ENCODE measurements around the gene KDM1A. TPM values are rescaled to one million over a fixed set of nuclear protein-coding genes. Genes with fewer than 3 reads are reported as not detected.

KDM1A gene
- total RNA-seq, 2 experiments from 2014 or later, result 66.5 to 73.2 TPM

DNA sequence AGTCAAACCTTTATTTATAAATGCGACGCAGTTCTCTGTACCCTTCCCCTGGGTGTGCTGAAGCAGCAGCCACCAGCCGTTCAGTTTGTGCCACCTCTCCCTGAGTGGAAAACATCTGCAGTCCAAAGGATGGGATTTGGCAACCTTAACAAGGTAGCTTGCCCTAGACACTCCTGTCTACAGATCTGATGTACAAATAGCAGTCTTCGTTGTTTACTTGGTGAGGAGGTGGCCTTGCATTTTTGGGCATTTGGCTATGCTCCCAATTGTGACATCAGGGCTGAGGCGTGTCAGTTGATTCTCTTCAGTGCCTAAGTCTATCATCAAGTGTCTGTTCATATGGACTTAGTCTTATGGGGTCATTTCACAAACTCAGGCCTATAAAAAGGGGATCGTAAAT is 59.8 kb downstream of the KDM1A start:
- Mint-ChIP-seq H3K4me3 (no peak overlapping the region), H3K4me1 (no peaks in the 10 kb centered on the region), H3K27ac (no peak overlapping the region), H3K9me3 (ENCODE audit: low read depth) (no peaks in the 10 kb centered on the region), H3K36me3 (ENCODE audit: low read depth) (peaks cover 52% of the 10 kb centered on the region), H3K27me3 (no peaks in the 10 kb centered on the region)
- ATAC-seq, result no peak
- ChIA-PET POLR2A (no interaction called here), CTCF (interaction anchor here (3.1 kb wide), 1 partner anchor 106 kb away, joined by 14 read pairs; no protein-coding TSS in a partner anchor)
- intact Hi-C loops (cut with DNase I, micrococcal nuclease), result no loop called here
- no peak for DNase-seq

GRCh38 chr1:23080885-23081284 is 61.6 kb downstream of the KDM1A start:
- H3K9me3 Mint-ChIP-seq (ENCODE audit: low read depth), result no peaks in the 10 kb centered on the region
- H3K36me3 Mint-ChIP-seq (ENCODE audit: low read depth), result peaks cover 51% of the 10 kb centered on the region
- intact Hi-C loops (cut with DNase I, micrococcal nuclease), result no loop called here
- H3K4me1 Mint-ChIP-seq, result no peaks in the 10 kb centered on the region
- no peak for ATAC-seq
- no peak overlapping the region for H3K27ac Mint-ChIP-seq
- CTCF ChIA-PET, result interaction anchor here (0.6 to 3.1 kb wide), 9 partner anchors 8 to 104 kb away, joined by 3 to 14 read pairs (median 3); no protein-coding TSS in a partner anchor
- H3K27me3 Mint-ChIP-seq, result no peaks in the 10 kb centered on the region
- DNase-seq, result no peak
- no peak overlapping the region for H3K4me3 Mint-ChIP-seq
- POLR2A ChIA-PET, result no interaction called here

GRCh38 chr1:23081376-23081775 is 62.1 kb downstream of the KDM1A start:
- CTCF ChIA-PET, result interaction anchor here (0.8 to 3.1 kb wide), 7 partner anchors 9 to 103 kb away, joined by 3 to 14 read pairs (median 4); no protein-coding TSS in a partner anchor
- no peak overlapping the region for H3K27ac Mint-ChIP-seq

GRCh38 chr1:23083714-23084480 is 64.6 kb downstream of the KDM1A start:
- no peak for ATAC-seq
- intact Hi-C loops (cut with DNase I, micrococcal nuclease), result no loop called here
- ChIA-PET POLR2A (no interaction called here), CTCF (no interaction called here)
- no peaks in the 10 kb centered on the region for H3K9me3 Mint-ChIP-seq (ENCODE audit: low read depth)
- DNase-seq, result no peak
- H3K36me3 Mint-ChIP-seq (ENCODE audit: low read depth), result peaks cover 48% of the 10 kb centered on the region
- no peaks in the 10 kb centered on the region for H3K27me3 Mint-ChIP-seq
- H3K4me1 Mint-ChIP-seq, result no peaks in the 10 kb centered on the region
- H3K27ac Mint-ChIP-seq, result peak overlapping the region; percentile 4
- H3K4me3 Mint-ChIP-seq, result no peak overlapping the region

More at GRCh38 chr1:23081376-23081775, 62.1 kb downstream of the KDM1A start:
- no peak overlapping the region for H3K4me3 Mint-ChIP-seq
- POLR2A ChIA-PET, result no interaction called here
- H3K27me3 Mint-ChIP-seq, result no peaks in the 10 kb centered on the region
- intact Hi-C loops (cut with DNase I, micrococcal nuclease), result no loop called here
- H3K4me1 Mint-ChIP-seq, result no peaks in the 10 kb centered on the region
- no peak for DNase-seq
- peak; percentile 36 for ATAC-seq
- H3K36me3 Mint-ChIP-seq (ENCODE audit: low read depth), result peaks cover 51% of the 10 kb centered on the region
- H3K9me3 Mint-ChIP-seq (ENCODE audit: low read depth), result no peaks in the 10 kb centered on the region

DNA sequence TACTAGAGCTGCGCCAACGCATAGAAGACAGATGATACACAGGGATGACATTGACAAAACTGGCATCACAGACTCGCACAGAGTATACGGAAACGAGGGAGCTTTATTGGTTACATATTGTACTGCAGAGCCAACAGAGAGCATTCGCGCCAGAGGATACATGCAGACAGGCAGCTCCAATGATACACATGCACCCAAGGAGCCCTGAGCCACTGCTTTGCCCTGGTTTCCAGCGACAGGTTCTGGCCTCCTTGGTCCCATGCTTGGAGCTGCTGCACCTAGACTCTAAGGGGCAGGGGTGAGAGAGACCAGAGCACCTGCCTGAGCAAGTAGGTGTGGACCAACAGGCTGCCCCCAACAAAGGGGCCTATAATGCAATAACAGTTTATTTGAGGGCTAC is 65.6 kb downstream of the KDM1A start:
- intact Hi-C loops (cut with DNase I, micrococcal nuclease), result no loop called here
- Mint-ChIP-seq H3K4me1 (no peaks in the 10 kb centered on the region), H3K9me3 (ENCODE audit: low read depth) (no peaks in the 10 kb centered on the region), H3K27me3 (no peaks in the 10 kb centered on the region), H3K27ac (no peak overlapping the region), H3K36me3 (ENCODE audit: low read depth) (peaks cover 40% of the 10 kb centered on the region), H3K4me3 (no peak overlapping the region)
- POLR2A ChIA-PET, result no interaction called here
- ATAC-seq (no peak), DNase-seq (no peak)
- CTCF ChIA-PET, result interaction anchor here (0.6 to 5.2 kb wide), 6 partner anchors 15 to 162 kb away, joined by 3 to 26 read pairs (median 4); no protein-coding TSS in a partner anchor

DNA sequence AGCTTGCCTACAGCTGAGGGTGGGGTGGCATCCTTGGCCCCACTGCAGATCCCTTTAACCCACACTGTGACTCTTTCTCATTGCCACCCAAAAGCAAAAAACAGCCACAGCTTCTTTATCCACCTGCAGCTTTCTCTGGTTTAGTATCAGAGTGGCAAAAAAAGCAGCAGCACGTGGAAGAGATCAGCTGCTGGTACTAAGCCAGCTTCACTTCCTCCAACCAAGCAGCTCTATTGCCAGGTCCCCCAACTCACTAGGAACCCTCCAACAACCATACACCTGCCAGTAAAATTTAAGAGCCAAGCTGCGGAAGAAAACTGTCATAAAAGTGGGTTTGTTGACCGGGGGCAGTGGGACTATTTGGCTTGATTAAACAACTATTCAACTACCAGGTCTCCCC is 66.4 kb downstream of the KDM1A start:
- CTCF ChIA-PET, result interaction anchor here (0.6 to 5.2 kb wide), 5 partner anchors 14 to 161 kb away, joined by 3 to 26 read pairs (median 4); no protein-coding TSS in a partner anchor
- H3K4me3 Mint-ChIP-seq, result no peak overlapping the region
- H3K36me3 Mint-ChIP-seq (ENCODE audit: low read depth), result peaks cover 34% of the 10 kb centered on the region
- ATAC-seq, result no peak
- no peaks in the 10 kb centered on the region for H3K27me3 Mint-ChIP-seq
- intact Hi-C loops (cut with DNase I, micrococcal nuclease), result no loop called here
- no peak overlapping the region for H3K27ac Mint-ChIP-seq
- no peak for DNase-seq
- H3K4me1 Mint-ChIP-seq, result no peaks in the 10 kb centered on the region
- POLR2A ChIA-PET, result no interaction called here
- H3K9me3 Mint-ChIP-seq (ENCODE audit: low read depth), result no peaks in the 10 kb centered on the region

DNA sequence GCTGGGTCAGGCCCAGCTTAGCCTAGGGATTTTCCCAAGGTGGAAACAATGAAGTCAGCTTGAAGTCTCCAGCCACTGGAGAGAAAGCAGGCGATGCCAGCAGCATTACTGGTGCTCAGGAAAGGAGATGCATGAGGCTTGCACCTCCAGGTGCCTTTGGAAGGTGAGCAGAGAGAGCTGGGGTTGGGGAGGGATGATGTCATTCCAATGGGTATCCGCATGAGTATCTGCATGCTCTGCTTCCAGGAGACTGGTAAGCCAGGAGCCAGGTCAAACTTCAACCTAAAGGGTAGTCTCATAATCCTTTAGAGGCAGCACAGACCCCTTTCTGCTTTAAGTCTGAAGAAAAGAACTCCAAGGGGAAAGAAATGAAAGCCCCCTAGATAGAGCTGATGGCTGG is 68.8 kb downstream of the KDM1A start:
- Mint-ChIP-seq H3K4me3 (no peak overlapping the region), H3K27ac (no peak overlapping the region), H3K9me3 (ENCODE audit: low read depth) (no peaks in the 10 kb centered on the region), H3K36me3 (ENCODE audit: low read depth) (peaks cover 17% of the 10 kb centered on the region), H3K4me1 (no peaks in the 10 kb centered on the region), H3K27me3 (no peaks in the 10 kb centered on the region)
- ChIA-PET POLR2A (no interaction called here), CTCF (interaction anchor here (0.6 to 5.2 kb wide), 3 partner anchors 11 to 96 kb away, joined by 3 to 26 read pairs (median 4); no protein-coding TSS in a partner anchor)
- ATAC-seq, result no peak
- no peak for DNase-seq
- intact Hi-C loops (cut with DNase I, micrococcal nuclease), result no loop called here

GRCh38 chr1:23090056-23090455 is 70.8 kb downstream of the KDM1A start:
- intact Hi-C loops (cut with DNase I, micrococcal nuclease), result no loop called here
- Mint-ChIP-seq H3K36me3 (ENCODE audit: low read depth) (peaks cover 19% of the 10 kb centered on the region), H3K4me3 (no peak overlapping the region), H3K4me1 (no peaks in the 10 kb centered on the region), H3K27me3 (no peaks in the 10 kb centered on the region), H3K27ac (no peak overlapping the region), H3K9me3 (ENCODE audit: low read depth) (no peaks in the 10 kb centered on the region)
- POLR2A ChIA-PET, result interaction anchor here (0.5 kb wide), 1 partner anchor 13 kb away, joined by 3 read pairs; no protein-coding TSS in a partner anchor
- DNase-seq (no peak), ATAC-seq (no peak)
- CTCF ChIA-PET, result interaction anchor here (0.6 to 14.4 kb wide), 8 partner anchors 9 to 113 kb away, joined by 3 to 547 read pairs (median 3); no protein-coding TSS in a partner anchor

DNA sequence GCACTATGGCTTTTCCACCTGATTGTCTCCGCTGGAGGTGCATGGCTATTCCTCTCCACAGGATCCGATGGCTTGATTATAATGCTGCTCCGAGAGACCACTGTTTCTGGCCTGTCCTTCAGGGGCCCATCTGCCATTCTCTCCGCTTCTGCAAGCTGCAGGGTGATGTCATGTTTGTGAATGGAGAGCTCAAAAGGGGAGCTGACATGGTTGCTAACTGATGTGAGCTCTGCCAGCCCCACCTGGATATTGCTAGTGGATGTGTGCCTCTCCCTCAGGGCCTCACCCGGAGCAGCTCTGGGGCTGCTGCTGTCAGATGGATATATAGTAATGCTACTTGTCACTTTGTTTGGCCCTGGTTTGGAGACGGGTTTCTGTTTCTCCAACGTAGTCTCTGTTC is 72.3 kb downstream of the KDM1A start:
- ATAC-seq, result no peak
- intact Hi-C loops (cut with DNase I, micrococcal nuclease), result no loop called here
- POLR2A ChIA-PET, result no interaction called here
- Mint-ChIP-seq H3K27me3 (no peaks in the 10 kb centered on the region), H3K27ac (no peak overlapping the region), H3K36me3 (ENCODE audit: low read depth) (peaks cover 22% of the 10 kb centered on the region), H3K4me1 (no peaks in the 10 kb centered on the region), H3K4me3 (no peak overlapping the region), H3K9me3 (ENCODE audit: low read depth) (no peaks in the 10 kb centered on the region)
- CTCF ChIA-PET, result interaction anchor here (1.1 to 14.4 kb wide), 2 partner anchors 19 to 94 kb away, joined by 3 to 547 read pairs; no protein-coding TSS in a partner anchor
- no peak for DNase-seq

GRCh38 chr1:23092447-23092846 is 73.2 kb downstream of the KDM1A start:
- DNase-seq (no peak), ATAC-seq (no peak)
- POLR2A ChIA-PET, result no interaction called here
- H3K36me3 Mint-ChIP-seq (ENCODE audit: low read depth), result peaks cover 16% of the 10 kb centered on the region
- H3K27ac Mint-ChIP-seq, result no peak overlapping the region
- CTCF ChIA-PET, result interaction anchor here (1.1 to 14.4 kb wide), 4 partner anchors 18 to 93 kb away, joined by 3 to 547 read pairs (median 4); no protein-coding TSS in a partner anchor
- H3K4me1 Mint-ChIP-seq, result no peaks in the 10 kb centered on the region
- H3K9me3 Mint-ChIP-seq (ENCODE audit: low read depth), result no peaks in the 10 kb centered on the region
- H3K27me3 Mint-ChIP-seq, result no peaks in the 10 kb centered on the region
- intact Hi-C loops (cut with DNase I, micrococcal nuclease), result no loop called here
- no peak overlapping the region for H3K4me3 Mint-ChIP-seq

DNA sequence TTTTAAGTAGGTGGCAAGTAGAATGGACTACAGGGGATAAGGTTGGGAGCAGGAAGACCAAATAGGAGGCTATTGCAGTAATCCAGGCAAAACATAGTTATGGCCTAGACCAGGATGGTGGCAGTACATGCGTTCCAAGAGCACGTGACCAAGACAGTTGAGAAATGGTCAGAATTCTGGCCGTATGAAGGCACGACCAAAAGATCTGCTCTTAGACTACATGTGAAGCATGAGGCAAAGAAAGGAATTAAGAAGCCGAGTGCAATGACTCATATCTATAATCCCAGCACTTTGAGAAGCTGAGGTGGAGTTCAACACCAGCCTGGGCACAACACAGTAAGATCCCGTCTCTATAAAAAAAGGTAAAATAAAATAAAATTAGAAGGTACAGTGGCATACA is 78.0 kb downstream of the KDM1A start:
- Mint-ChIP-seq H3K27ac (no peak overlapping the region), H3K36me3 (ENCODE audit: low read depth) (peaks cover 16% of the 10 kb centered on the region), H3K4me1 (peaks cover 34% of the 10 kb centered on the region), H3K9me3 (ENCODE audit: low read depth) (no peaks in the 10 kb centered on the region), H3K27me3 (no peaks in the 10 kb centered on the region), H3K4me3 (no peak overlapping the region)
- ATAC-seq (no peak), DNase-seq (no peak)
- ChIA-PET CTCF (interaction anchor here (2.1 to 14.4 kb wide), 4 partner anchors 10 to 89 kb away, joined by 6 to 547 read pairs (median 40); no protein-coding TSS in a partner anchor), POLR2A (no interaction called here)
- intact Hi-C loops (cut with DNase I, micrococcal nuclease), result no loop called here
